Calu3 (cell line): ENCODE data around the gene CEP192. TPM values are rescaled to one million over a fixed set of nuclear protein-coding genes. Genes with fewer than 3 reads are reported as not detected.
A peak's percentile ranks its signal among the peaks of the same experiment; 100 is the strongest.

Experiments used
- BruUV-seq: library from RNA; stranded (reverse); fragments of 400-500 nt; replicated peaks from 2 replicates; lab custom pipeline; 2021; lab: Mats Ljungman, UMichigan
- CTCF ChIA-PET: fragments of 300-600 bp; sonication (Branson Sonifier 250); formaldehyde crosslinking; loops from one replicate; lab custom pipeline; 2022; ENCODE audit warnings: antibody characterized with exemption; lab: Charles Lee
- DNase-seq: peaks from one replicate; pipeline ENCODE4 v3.0.0; 2022
- H3K27ac Mint-ChIP-seq: one replicate; pipeline ENCODE4 v1.8.0; 2022; ENCODE audit warnings: mixed read lengths; ENCODE audit not compliant: unreplicated experiment
- H3K27me3 Mint-ChIP-seq: one replicate; pipeline ENCODE4 v1.8.0; 2022; ENCODE audit warnings: mixed read lengths; ENCODE audit not compliant: unreplicated experiment
- H3K36me3 Mint-ChIP-seq: one replicate; pipeline ENCODE4 v1.8.0; 2022; ENCODE audit warnings: mild to moderate bottlenecking, moderate library complexity, mixed read lengths; ENCODE audit not compliant: insufficient read depth, unreplicated experiment
- H3K4me1 Mint-ChIP-seq: one replicate; pipeline ENCODE4 v1.8.0; 2022; ENCODE audit warnings: mild to moderate bottlenecking, low read depth, mixed read lengths; ENCODE audit not compliant: unreplicated experiment
- H3K4me3 Mint-ChIP-seq: one replicate; pipeline ENCODE4 v1.8.0; 2022; ENCODE audit warnings: mild to moderate bottlenecking, low read depth, moderate library complexity, mixed read lengths; ENCODE audit not compliant: unreplicated experiment
- H3K9me3 Mint-ChIP-seq: one replicate; pipeline ENCODE4 v1.8.0; 2022; ENCODE audit warnings: low read depth, mixed read lengths; ENCODE audit not compliant: unreplicated experiment
- intact Hi-C: fragments of 100-400 bp; cut with micrococcal nuclease; formaldehyde crosslinking; loops from one replicate; pipeline ENCODE4 v1.10.0; 2022; ENCODE audit not compliant: unreplicated experiment
- total RNA-seq: library from RNA; stranded (reverse); gene quantifications from 2 replicates; pipeline ENCODE4 v1.2.3, GENCODE V29; 2022
- TF ChIP-seq, protein P1 (sequence below): fragments of 200-600 bp; IDR thresholded peaks from one replicate; pipeline ENCODE4 v1.8.0; 2022; ENCODE audit warnings: antibody characterized with exemption; ENCODE audit not compliant: unreplicated experiment

Gene CEP192
- total RNA-seq, 1 experiment from 2014 or later, result 39.2 TPM

DNA sequence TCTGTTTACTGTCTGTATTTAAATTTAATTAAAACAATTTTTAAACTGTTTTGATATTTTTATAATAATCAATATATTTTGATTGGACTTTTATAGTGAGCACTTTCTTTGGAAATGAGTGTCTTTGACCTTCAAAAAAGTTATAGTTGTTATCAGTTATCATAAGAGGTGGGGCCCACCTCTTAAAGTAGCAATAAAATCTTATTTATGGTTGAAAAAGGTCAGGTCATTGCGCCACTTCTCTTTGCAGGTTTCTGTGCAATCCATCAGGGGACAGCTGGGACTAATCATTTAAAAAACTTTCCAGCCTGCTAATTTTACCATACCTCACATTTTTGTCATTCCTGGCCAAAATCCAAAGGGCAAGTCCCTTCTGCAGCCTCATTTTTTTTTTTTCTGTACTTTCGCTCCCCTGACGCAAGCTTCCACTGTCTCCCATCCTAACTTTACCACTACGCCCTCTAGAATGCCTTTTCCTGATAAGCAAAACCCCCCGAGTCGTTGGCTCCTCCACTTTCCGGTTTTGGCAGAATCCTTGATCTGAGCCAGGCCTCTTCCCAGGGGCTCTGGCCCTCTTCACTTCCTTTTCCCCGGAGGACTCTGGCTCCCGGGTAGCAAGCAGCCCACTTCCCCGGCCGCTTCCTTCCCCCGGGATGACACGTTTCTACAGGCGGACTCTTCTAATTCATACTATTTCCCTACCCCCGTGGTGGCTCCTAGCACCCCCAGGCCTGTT, 44.4 kb upstream of the CEP192 start:
- Mint-ChIP-seq H3K27ac (peak overlapping the region; percentile 75), H3K9me3 (no peaks in the 10 kb centered on the region), H3K36me3 (peaks cover 38% of the 10 kb centered on the region), H3K4me3 (peak overlapping the region; percentile 89), H3K4me1 (peaks cover 17% of the 10 kb centered on the region), H3K27me3 (peaks cover under 1% of the 10 kb centered on the region)
- no TSS peak for BruUV-seq
- TF ChIP-seq, protein P1, sequence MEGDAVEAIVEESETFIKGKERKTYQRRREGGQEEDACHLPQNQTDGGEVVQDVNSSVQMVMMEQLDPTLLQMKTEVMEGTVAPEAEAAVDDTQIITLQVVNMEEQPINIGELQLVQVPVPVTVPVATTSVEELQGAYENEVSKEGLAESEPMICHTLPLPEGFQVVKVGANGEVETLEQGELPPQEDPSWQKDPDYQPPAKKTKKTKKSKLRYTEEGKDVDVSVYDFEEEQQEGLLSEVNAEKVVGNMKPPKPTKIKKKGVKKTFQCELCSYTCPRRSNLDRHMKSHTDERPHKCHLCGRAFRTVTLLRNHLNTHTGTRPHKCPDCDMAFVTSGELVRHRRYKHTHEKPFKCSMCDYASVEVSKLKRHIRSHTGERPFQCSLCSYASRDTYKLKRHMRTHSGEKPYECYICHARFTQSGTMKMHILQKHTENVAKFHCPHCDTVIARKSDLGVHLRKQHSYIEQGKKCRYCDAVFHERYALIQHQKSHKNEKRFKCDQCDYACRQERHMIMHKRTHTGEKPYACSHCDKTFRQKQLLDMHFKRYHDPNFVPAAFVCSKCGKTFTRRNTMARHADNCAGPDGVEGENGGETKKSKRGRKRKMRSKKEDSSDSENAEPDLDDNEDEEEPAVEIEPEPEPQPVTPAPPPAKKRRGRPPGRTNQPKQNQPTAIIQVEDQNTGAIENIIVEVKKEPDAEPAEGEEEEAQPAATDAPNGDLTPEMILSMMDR, result no peak
- peak; percentile 37 for DNase-seq
- intact Hi-C loops, result loop anchor here (5.0 kb wide), 1 partner anchor 569 kb away; the partner anchor contains the start of gene AFG3L2
- CTCF ChIA-PET, result interaction anchor here (1.0 kb wide), 1 partner anchor 24 kb away, joined by 4 read pairs; no protein-coding TSS in a partner anchor

DNA sequence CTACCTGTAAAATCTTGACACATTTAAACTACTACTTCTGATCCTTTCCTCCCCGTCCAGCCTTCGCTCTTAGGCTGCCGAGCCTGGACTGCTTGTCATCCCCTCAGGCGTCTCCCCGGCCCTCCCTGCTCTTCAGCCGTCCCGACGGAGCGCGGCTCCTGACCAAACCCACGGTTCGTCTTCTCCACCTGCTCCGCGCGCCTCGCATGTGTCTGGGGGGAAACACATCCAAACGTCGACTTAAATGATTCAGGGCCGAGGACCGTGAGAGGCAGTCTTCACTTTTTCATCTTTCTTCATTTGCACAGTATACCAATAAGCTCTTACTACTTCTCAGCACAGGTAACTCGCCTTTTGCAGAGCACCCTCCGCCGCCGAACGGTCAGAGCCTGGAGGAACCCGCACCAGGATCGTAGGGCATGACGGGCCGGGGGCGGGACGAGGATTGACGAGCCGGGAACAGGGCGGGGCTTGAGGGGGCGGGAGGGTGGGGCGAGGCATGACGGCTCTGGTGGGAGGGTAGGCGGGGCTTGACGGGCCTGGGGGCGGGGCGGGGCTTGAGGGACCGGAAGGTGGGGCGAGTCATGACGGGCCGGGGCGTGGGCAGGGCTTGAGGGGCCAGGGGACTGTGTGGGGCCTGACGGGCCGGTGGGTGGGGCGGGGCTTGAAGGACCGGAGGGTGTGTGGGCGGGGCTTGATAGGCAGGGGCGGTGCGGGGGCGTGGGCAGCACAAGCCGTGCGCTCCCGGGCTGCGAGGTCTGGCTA, 43.7 kb upstream of the CEP192 start, which contains the start of gene SEH1L:
Gene SEH1L (plus strand): TSS at position 727 of the 765 bp plus-strand sequence. CDS start 111 bp downstream, outside the sequence.
- Mint-ChIP-seq H3K4me3 (peak within 1 kb of the TSS; percentile 89), H3K27ac (peak within 1 kb of the TSS; percentile 75), H3K36me3 (peaks cover 38% of the 10 kb centered on the region), H3K4me1 (peaks cover 17% of the 10 kb centered on the region), H3K27me3 (no peaks in the 10 kb centered on the region), H3K9me3 (no peaks in the 10 kb centered on the region)
- TF ChIP-seq, protein P1, result no peak
- TSS peak; percentile 88 for BruUV-seq
- DNase-seq, result peak; percentile 99
- intact Hi-C loops, result loop anchor here (5.0 kb wide), 1 partner anchor 570 kb away; the partner anchor contains the start of gene AFG3L2
- CTCF ChIA-PET, result interaction anchor here (1.0 kb wide), 1 partner anchor 24 kb away, joined by 4 read pairs; no protein-coding TSS in a partner anchor

- H3K27ac Mint-ChIP-seq, result peak overlapping the region; percentile 75
- no peaks in the 10 kb centered on the region for H3K9me3 Mint-ChIP-seq
- CTCF ChIA-PET, result interaction anchor here (0.5 to 1.0 kb wide), 7 partner anchors 23 to 836 kb away, joined by 3 to 9 read pairs (median 3); partner anchors contain the start of gene CEP192
- TF ChIP-seq, protein P1, result no peak
- H3K4me1 Mint-ChIP-seq, result peaks cover 17% of the 10 kb centered on the region
- H3K27me3 Mint-ChIP-seq, result no peaks in the 10 kb centered on the region
- intact Hi-C loops, result loop anchor here (5.0 kb wide), 1 partner anchor 571 kb away; the partner anchor contains the start of gene AFG3L2
- peak; percentile 94 for DNase-seq
- no TSS peak for BruUV-seq
- peak overlapping the region; percentile 89 for H3K4me3 Mint-ChIP-seq
- H3K36me3 Mint-ChIP-seq, result peaks cover 43% of the 10 kb centered on the region
These were observed 42.9 kb upstream of the CEP192 start for GRCh38 chr18:12948050-12948804.
